HEK293 (cell line): ENCODE measurements around the gene SF1.

Source experiments
- CTCF ChIA-PET: fragments of 350-600 bp; formaldehyde crosslinking; extraction: SDS; loops from one replicate; lab custom pipeline; 2021; ENCODE audit warnings: antibody characterized with exemption; lab: Yijun Ruan, JAX
- POLR2A ChIA-PET: fragments of 300-600 bp; formaldehyde crosslinking; extraction: SDS; loops from one replicate; lab custom pipeline; 2020; ENCODE audit warnings: antibody characterized with exemption, inconsistent platforms; lab: Yijun Ruan, JAX
- H3K27ac ChIP-seq: fragments of 200-500 bp; sonication (Bioruptor generic); 2 replicates; pipeline ENCODE4 v1.5.1; 2014; ENCODE audit warnings: low read depth, low read length, control low read depth, inconsistent platforms; ENCODE audit errors: extremely low read depth
- H3K36me3 ChIP-seq, 2 experiments: fragments of 200-500 bp in 1 of 2; sonication (Bioruptor generic) in 1 of 2; 1 replicate in 1 of 2; 2 replicates in 1 of 2; pipeline ENCODE4 v1.5.1; 2014 to 2017; ENCODE audit warnings: inconsistent platforms in 2 of 2, low read length in 2 of 2; ENCODE audit not compliant: control insufficient read depth in 2 of 2, insufficient read depth in 1 of 2
- H3K4me1 ChIP-seq: fragments of 200-500 bp; sonication (Bioruptor generic); 2 replicates; pipeline ENCODE4 v1.5.1; 2014; ENCODE audit warnings: mild to moderate bottlenecking, low read length, inconsistent platforms; ENCODE audit not compliant: control insufficient read depth, insufficient read depth
- H3K4me3 ChIP-seq: 2 replicates; pipeline ENCODE4 v1.5.1; 2011; ENCODE audit warnings: low read depth, mild to moderate bottlenecking, control low read depth, low read length, moderate library complexity
- H3K9me3 ChIP-seq: fragments of 200-500 bp; sonication (Bioruptor generic); 2 replicates; pipeline ENCODE4 v1.5.1; 2014; ENCODE audit warnings: low read depth, low read length, inconsistent platforms; ENCODE audit not compliant: control insufficient read depth, insufficient read depth
- GLI2 ChIP-seq: fragments of 450-650 bp; formaldehyde crosslinking; IDR thresholded peaks from 2 replicates; pipeline ENCODE4; 2017; ENCODE audit warnings: missing biosample characterization, missing genetic modification characterization, low read depth, borderline replicate concordance
- HOXA7 ChIP-seq: sonication (generic); formaldehyde crosslinking; IDR thresholded peaks from 2 replicates; pipeline ENCODE4 v1.8.1; 2022; ENCODE audit warnings: missing genetic modification reagents, borderline replicate concordance
- HOXC10 ChIP-seq: sonication (generic); formaldehyde crosslinking; IDR thresholded peaks from 2 replicates; pipeline ENCODE4 v1.8.1; 2023; ENCODE audit warnings: mild to moderate bottlenecking, missing genetic modification reagents
- KLF9 ChIP-seq: fragments of 450-650 bp; formaldehyde crosslinking; IDR thresholded peaks from 2 replicates; pipeline ENCODE4 v1.5.1; 2016; ENCODE audit warnings: missing biosample characterization, missing genetic modification characterization, low read depth
- MZF1 ChIP-seq: fragments of 450-650 bp; formaldehyde crosslinking; IDR thresholded peaks from 2 replicates; pipeline ENCODE4 v1.5.1; 2017; ENCODE audit warnings: missing biosample characterization, missing genetic modification characterization, borderline replicate concordance
- PBX3 ChIP-seq: sonication (generic); formaldehyde crosslinking; IDR thresholded peaks from 2 replicates; pipeline ENCODE4 v1.8.1; 2022; ENCODE audit warnings: mild to moderate bottlenecking, moderate library complexity, missing genetic modification reagents
- SETDB1 ChIP-seq: IDR thresholded peaks from one replicate; pipeline ENCODE4 v1.6.1; 2017; ENCODE audit warnings: mild to moderate bottlenecking, low read length, moderate library complexity, mixed read lengths; ENCODE audit not compliant: insufficient read length
- ZBTB10 ChIP-seq: fragments of 450-650 bp; formaldehyde crosslinking; IDR thresholded peaks from 2 replicates; pipeline ENCODE4 v1.5.1; 2016; ENCODE audit warnings: missing biosample characterization, missing genetic modification characterization
- ZBTB11 ChIP-seq: fragments of 450-650 bp; formaldehyde crosslinking; conservative IDR thresholded peaks from 2 replicates; pipeline ENCODE4 v1.5.1; 2016; ENCODE audit warnings: low read depth, missing biosample characterization, missing genetic modification characterization
- ZBTB17 ChIP-seq: fragments of 450-650 bp; formaldehyde crosslinking; IDR thresholded peaks from 2 replicates; pipeline ENCODE4 v1.5.1; 2016; ENCODE audit warnings: missing biosample characterization, missing genetic modification characterization
- ZFP69B ChIP-seq: fragments of 450-650 bp; formaldehyde crosslinking; IDR thresholded peaks from 2 replicates; pipeline ENCODE4 v1.5.1; 2016; ENCODE audit warnings: missing biosample characterization, missing genetic modification characterization
- ZIC2 ChIP-seq: fragments of 450-650 bp; formaldehyde crosslinking; IDR thresholded peaks from 2 replicates; pipeline ENCODE4 v1.5.1; 2016; ENCODE audit warnings: missing biosample characterization, missing genetic modification characterization
- ZNF335 ChIP-seq: fragments of 450-650 bp; formaldehyde crosslinking; conservative IDR thresholded peaks from 2 replicates; pipeline ENCODE4 v1.5.1; 2016; ENCODE audit warnings: missing biosample characterization, missing genetic modification characterization
- ZNF394 ChIP-seq: fragments of 450-650 bp; formaldehyde crosslinking; IDR thresholded peaks from 2 replicates; pipeline ENCODE4 v1.5.1; 2016; ENCODE audit warnings: missing biosample characterization, missing genetic modification characterization, mild to moderate bottlenecking, moderate library complexity, borderline replicate concordance
- ZNF404 ChIP-seq: fragments of 450-650 bp; formaldehyde crosslinking; IDR thresholded peaks from 2 replicates; pipeline ENCODE4 v1.5.1; 2017; ENCODE audit warnings: missing biosample characterization, missing genetic modification characterization
- ZNF555 ChIP-seq: fragments of 450-650 bp; formaldehyde crosslinking; conservative IDR thresholded peaks from 2 replicates; pipeline ENCODE4 v1.5.1; 2017; ENCODE audit warnings: missing biosample characterization, mild to moderate bottlenecking, missing genetic modification characterization, inconsistent platforms
- ZNF561 ChIP-seq: fragments of 450-650 bp; IDR thresholded peaks from 2 replicates; pipeline ENCODE4 v1.5.1; 2018; ENCODE audit warnings: missing biosample characterization, missing genetic modification characterization, borderline replicate concordance
- ZNF585B ChIP-seq: fragments of 450-650 bp; formaldehyde crosslinking; IDR thresholded peaks from 2 replicates; pipeline ENCODE4 v1.5.1; 2016; ENCODE audit warnings: missing biosample characterization, missing genetic modification characterization
- ZNF623 ChIP-seq: fragments of 450-650 bp; formaldehyde crosslinking; IDR thresholded peaks from 2 replicates; pipeline ENCODE4 v1.5.1; 2016; ENCODE audit warnings: missing biosample characterization, missing genetic modification characterization
- ZNF626 ChIP-seq: fragments of 450-650 bp; sonication (Bioruptor Pico); formaldehyde crosslinking; IDR thresholded peaks from 2 replicates; pipeline ENCODE4 v1.5.1; 2018; ENCODE audit warnings: missing biosample characterization, missing genetic modification characterization, inconsistent platforms
- ZNF692 ChIP-seq: fragments of 450-650 bp; formaldehyde crosslinking; IDR thresholded peaks from 2 replicates; pipeline ENCODE4 v1.5.1; 2016; ENCODE audit warnings: missing biosample characterization, missing genetic modification characterization
- ZNF785 ChIP-seq: fragments of 450-650 bp; formaldehyde crosslinking; IDR thresholded peaks from 2 replicates; pipeline ENCODE4 v1.5.1; 2016; ENCODE audit warnings: missing biosample characterization, missing genetic modification characterization
- ZSCAN18 ChIP-seq: fragments of 450-650 bp; formaldehyde crosslinking; IDR thresholded peaks from 2 replicates; pipeline ENCODE4 v1.5.1; 2016; ENCODE audit warnings: missing biosample characterization, missing genetic modification characterization

SF1 gene

GRCh38 chr11:64810891-64811272 lies 32.5 kb upstream of the SF1 start:
- Histone ChIP-seq H3K9me3 (no peaks in the 10 kb centered on the region), H3K27ac (no peak overlapping the region), H3K4me1 (no peaks in the 10 kb centered on the region), H3K36me3 (peaks cover 0 to 30% of the 10 kb centered on the region in 2 experiments; a peak in 2 of 3 replicates), H3K4me3 (peak overlapping the region; percentile 21)
- ChIA-PET POLR2A (interaction anchor here (0.8 to 1.8 kb wide), 4 partner anchors 11 to 67 kb away, joined by 3 to 7 read pairs (median 4); partner anchors contain the start of genes EHD1 and SF1), CTCF (interaction anchor here (0.5 to 1.0 kb wide), 5 partner anchors 10 to 493 kb away, joined by 3 to 4 read pairs (median 3); partner anchors contain the start of gene TRMT112)
- TF ChIP-seq ZNF555 (tag by site-specific recombination) (no peak), ZNF626 (tag by site-specific recombination) (no peak), ZNF585B (tag by site-specific recombination) (no peak), HOXC10 (CRISPR knock-in tag) (no peak), ZBTB11 (peak; percentile 72), SETDB1 (peak; percentile 34), ZNF561 (tag by site-specific recombination) (no peak), ZBTB17 (tag by site-specific recombination) (peak; percentile 84), HOXA7 (no peak), ZNF785 (tag by site-specific recombination) (no peak), GLI2 (no peak), ZFP69B (tag by site-specific recombination) (no peak), MZF1 (tag by site-specific recombination) (no peak), ZSCAN18 (tag by site-specific recombination) (no peak), ZNF335 (peak; percentile 98), ZNF394 (tag by site-specific recombination) (peak; percentile 85), ZNF404 (tag by site-specific recombination) (no peak)

GRCh38 chr11:64810271-64810890 lies 32.0 kb upstream of the SF1 start, which contains the start of gene MEN1:
MEN1 (minus strand) TSS chr11:64810551; CDS start chr11:64810109, 442 bp downstream.
- peaks cover 0 to 35% of the 10 kb centered on the region in 2 experiments; a peak in 2 of 3 replicates for H3K36me3 ChIP-seq
- H3K4me1 ChIP-seq, result no peaks in the 10 kb centered on the region
- POLR2A ChIA-PET, result interaction anchor here (0.8 to 1.8 kb wide), 5 partner anchors 11 to 68 kb away, joined by 3 to 7 read pairs (median 4); partner anchors contain the start of genes CDC42BPG, EHD1 and SF1
- no peak within 1 kb of the TSS; the same call in 1 of the 2 replicates for H3K27ac ChIP-seq
- no peaks in the 10 kb centered on the region for H3K9me3 ChIP-seq
- H3K4me3 ChIP-seq, result peak within 1 kb of the TSS; percentile 75
- CTCF ChIA-PET, result interaction anchor here (0.7 to 1.0 kb wide), 3 partner anchors 10 to 77 kb away, joined by 3 to 4 read pairs (median 4); no protein-coding TSS in a partner anchor
- peak; percentile 63; the same call in 1 of the 2 replicates for TF ChIP-seq KLF9 (tag by site-specific recombination)
- TF ChIP-seq PBX3 (CRISPR knock-in tag), result peak; percentile 64; the same call in 1 of the 2 replicates
- peak; percentile 97 for TF ChIP-seq ZBTB10 (tag by site-specific recombination)
- TF ChIP-seq ZBTB17 (tag by site-specific recombination), result peak; percentile 91; the same call in 1 of the 2 replicates
- TF ChIP-seq ZNF623 (tag by site-specific recombination), result no peak
- TF ChIP-seq ZIC2 (tag by site-specific recombination), result peak; percentile 69
- TF ChIP-seq ZNF692 (tag by site-specific recombination), result peak; percentile 95
